ENCODE results near the gene LY6G6F.

LY6G6F gene

GRCh38 chr6:31713465-31713864, 6.8 kb downstream of the LY6G6F start:
- H3K4me3 ChIP-seq (ENCODE audit: low read length): no peak overlapping the region
- TF ChIP-seq CTCF (conservative IDR thresholded peaks at IDR 0.05; ENCODE audit: low read depth, low read length): no peak
- DNase-seq (ENCODE audit: low read depth): no peak

- H3K4me3 ChIP-seq (ENCODE audit: low read length): no peak overlapping the region
- no peak for DNase-seq (ENCODE audit: low read depth)
- TF ChIP-seq CTCF (conservative IDR thresholded peaks at IDR 0.05; ENCODE audit: low read depth, low read length): no peak
Observed at GRCh38 chr6:31713991-31714684, 7.5 kb downstream of the LY6G6F start.

- DNase-seq (ENCODE audit: low read depth): no peak
- no peak within 1 kb of the TSS for H3K4me3 ChIP-seq (ENCODE audit: low read length)
- TF ChIP-seq CTCF (conservative IDR thresholded peaks at IDR 0.05; ENCODE audit: low read depth, low read length): no peak
Observed at GRCh38 chr6:31715022-31715958, 8.6 kb downstream of the LY6G6F start, which contains the start of gene LY6G6D. Gene LY6G6D (plus strand): TSS chr6:31715348. CDS start chr6:31715356, 8 bp downstream.

GRCh38 chr6:31717499-31718222, 11.0 kb downstream of the LY6G6F start:
- H3K4me3 ChIP-seq (ENCODE audit: low read length): no peak overlapping the region
- no peak for DNase-seq (ENCODE audit: low read depth)
- no peak for TF ChIP-seq CTCF (conservative IDR thresholded peaks at IDR 0.05; ENCODE audit: low read depth, low read length)

- no peak for TF ChIP-seq CTCF (conservative IDR thresholded peaks at IDR 0.05; ENCODE audit: low read depth, low read length)
- no peak overlapping the region for H3K4me3 ChIP-seq (ENCODE audit: low read length)
- no peak for DNase-seq (ENCODE audit: low read depth)
Observed at GRCh38 chr6:31718265-31718664, 11.6 kb downstream of the LY6G6F start.

GRCh38 chr6:31719001-31719400, 12.3 kb downstream of the LY6G6F start:
- H3K4me3 ChIP-seq (ENCODE audit: low read length): no peak overlapping the region
- TF ChIP-seq CTCF (conservative IDR thresholded peaks at IDR 0.05; ENCODE audit: low read depth, low read length): no peak
- DNase-seq (ENCODE audit: low read depth): no peak

Measured in retinal pigment epithelial cell (primary cell).